ENCODE results near the gene SPSB2. TPM values are rescaled to one million over a fixed set of nuclear protein-coding genes. Genes with fewer than 3 reads are reported as not detected.

SPSB2 gene
- total RNA-seq, 4 donors from 2014 or later, result 4.1 to 6.4 (median 5.7) TPM

DNA sequence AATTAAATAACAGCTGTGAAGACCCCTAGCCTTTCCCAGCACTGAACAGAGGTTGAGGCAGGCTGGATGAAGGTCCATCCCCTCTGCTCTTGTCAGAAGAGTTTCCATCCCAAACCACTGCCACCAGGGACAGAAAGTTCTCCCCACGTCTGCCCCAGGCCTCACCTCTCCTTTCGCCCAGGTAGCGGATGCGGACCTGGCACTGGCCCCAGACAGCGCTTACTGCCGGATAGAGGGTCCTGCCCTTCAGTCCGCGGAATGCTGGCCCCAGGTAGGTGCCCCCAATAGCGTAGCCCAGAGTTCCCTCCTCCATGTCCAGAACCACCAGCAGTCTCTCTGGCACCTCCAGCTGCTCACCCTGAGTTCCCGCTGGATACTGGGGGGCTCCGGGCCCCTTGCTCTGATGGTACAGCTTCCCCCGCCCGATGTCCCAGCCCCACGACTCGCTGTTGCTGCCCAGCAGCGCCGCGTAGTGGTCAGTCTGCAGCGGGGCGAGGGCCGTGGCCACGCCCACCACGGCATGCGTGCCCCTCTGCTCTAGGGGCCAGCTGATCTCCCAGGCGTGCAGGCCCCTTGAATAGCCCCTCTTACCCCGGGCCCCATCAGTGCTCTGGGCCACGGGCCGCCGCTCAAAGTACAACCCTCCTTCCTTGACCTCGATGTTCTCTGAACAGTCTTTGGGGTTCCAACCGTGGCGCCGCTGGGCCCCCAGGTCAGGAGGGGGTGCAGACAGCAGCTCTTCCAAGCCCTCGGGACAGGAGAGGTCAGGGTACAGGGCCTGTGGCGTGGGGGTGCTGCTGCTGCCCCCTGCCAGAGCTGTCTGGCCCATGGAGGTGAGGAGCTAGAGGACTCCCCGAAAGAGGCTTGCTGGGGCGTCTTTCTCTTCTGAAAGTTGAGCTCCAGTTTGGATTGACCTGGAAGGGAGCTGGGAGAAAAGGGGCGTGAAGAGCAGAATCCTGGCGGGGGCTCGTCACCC lies 742 bp downstream of the SPSB2 start:
- TF ChIP-seq, protein P1, sequence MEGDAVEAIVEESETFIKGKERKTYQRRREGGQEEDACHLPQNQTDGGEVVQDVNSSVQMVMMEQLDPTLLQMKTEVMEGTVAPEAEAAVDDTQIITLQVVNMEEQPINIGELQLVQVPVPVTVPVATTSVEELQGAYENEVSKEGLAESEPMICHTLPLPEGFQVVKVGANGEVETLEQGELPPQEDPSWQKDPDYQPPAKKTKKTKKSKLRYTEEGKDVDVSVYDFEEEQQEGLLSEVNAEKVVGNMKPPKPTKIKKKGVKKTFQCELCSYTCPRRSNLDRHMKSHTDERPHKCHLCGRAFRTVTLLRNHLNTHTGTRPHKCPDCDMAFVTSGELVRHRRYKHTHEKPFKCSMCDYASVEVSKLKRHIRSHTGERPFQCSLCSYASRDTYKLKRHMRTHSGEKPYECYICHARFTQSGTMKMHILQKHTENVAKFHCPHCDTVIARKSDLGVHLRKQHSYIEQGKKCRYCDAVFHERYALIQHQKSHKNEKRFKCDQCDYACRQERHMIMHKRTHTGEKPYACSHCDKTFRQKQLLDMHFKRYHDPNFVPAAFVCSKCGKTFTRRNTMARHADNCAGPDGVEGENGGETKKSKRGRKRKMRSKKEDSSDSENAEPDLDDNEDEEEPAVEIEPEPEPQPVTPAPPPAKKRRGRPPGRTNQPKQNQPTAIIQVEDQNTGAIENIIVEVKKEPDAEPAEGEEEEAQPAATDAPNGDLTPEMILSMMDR (IDR thresholded peaks at IDR 0.05; ENCODE audit: low read depth), result no peak

DNA sequence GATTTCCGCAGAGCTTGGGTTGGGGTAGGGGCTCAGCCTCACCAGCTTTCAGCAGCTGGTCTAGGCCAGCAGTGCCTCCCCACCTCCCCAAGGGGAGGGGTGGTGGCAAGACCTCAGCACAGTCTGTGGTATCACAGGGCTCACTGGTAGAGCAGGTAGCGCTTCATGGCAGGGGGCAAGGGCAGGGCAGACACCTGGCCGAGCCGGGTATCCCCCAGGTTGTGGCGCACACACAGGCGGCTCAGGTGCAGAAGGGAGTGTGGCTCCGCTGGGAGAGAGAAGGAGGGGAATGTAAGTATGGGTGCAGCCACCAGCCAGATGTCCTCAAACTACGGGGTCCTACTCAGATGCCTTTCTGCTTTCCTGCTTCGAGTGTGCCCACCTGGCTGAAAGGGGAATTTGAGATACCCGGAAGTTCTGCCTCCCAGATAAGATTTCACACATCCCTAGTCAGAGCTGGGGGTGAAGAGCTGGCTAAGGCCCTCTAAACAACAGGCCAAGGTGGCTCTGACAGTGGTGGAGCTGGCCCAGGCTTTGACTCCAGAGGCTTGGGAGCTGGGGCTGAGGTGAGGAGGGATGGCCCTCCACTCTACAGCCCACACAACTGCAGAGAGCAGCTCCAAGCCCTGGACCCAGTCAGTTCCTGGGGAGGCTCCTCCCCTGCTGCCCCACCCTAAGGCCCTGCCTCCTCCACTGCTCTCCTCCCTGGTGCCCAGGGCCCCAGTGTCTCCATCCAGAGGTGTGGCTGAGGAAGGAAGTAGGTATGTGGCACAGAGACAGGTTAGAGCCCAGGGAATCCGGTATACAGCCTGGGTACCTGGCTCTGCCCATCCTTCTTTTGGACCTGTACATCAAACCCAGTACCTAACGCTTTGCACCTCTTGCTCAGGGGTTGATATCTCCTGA lies 1.8 kb downstream of the SPSB2 start:
- TF ChIP-seq, protein P1 (IDR thresholded peaks at IDR 0.05; ENCODE audit: low read depth), result no peak

DNA sequence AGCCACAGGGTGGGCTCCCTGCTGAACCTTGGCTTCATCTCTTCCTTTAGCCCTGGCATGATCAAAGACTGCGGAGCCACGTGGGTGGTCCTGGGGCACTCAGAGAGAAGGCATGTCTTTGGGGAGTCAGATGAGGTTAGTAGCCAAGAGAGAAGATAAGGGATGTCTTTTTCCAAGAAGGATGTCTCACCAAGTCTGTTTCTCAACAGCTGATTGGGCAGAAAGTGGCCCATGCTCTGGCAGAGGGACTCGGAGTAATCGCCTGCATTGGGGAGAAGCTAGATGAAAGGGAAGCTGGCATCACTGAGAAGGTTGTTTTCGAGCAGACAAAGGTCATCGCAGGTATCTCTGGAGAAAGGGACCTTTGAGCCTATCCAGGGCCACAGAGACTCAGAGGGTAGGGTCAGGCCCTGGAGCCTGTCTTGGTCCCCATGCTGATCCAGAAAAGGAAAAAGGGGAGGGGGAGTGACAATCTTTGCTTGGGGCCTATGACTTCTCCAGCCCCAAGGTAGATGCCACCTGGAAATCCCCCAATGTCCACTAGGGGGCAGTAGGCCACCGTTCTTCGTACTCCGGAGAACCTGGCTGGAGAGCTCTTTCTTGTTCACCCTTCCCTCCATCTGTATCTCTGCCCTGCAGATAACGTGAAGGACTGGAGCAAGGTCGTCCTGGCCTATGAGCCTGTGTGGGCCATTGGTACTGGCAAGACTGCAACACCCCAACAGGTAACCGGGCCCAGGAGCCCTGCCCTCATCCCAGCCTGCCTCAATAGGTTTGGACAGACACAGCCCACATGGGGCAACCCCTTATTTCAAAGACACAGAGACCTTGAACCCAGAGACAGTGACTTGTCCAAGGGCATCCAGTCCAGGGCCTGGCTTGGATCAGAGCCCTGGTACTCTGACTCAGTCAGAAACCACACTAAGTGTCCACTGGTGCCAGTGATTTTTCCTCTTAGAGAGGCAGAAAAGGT lies 3.8 kb downstream of the SPSB2 start:
- TF ChIP-seq, protein P1 (IDR thresholded peaks at IDR 0.05; ENCODE audit: low read depth), result no peak

DNA sequence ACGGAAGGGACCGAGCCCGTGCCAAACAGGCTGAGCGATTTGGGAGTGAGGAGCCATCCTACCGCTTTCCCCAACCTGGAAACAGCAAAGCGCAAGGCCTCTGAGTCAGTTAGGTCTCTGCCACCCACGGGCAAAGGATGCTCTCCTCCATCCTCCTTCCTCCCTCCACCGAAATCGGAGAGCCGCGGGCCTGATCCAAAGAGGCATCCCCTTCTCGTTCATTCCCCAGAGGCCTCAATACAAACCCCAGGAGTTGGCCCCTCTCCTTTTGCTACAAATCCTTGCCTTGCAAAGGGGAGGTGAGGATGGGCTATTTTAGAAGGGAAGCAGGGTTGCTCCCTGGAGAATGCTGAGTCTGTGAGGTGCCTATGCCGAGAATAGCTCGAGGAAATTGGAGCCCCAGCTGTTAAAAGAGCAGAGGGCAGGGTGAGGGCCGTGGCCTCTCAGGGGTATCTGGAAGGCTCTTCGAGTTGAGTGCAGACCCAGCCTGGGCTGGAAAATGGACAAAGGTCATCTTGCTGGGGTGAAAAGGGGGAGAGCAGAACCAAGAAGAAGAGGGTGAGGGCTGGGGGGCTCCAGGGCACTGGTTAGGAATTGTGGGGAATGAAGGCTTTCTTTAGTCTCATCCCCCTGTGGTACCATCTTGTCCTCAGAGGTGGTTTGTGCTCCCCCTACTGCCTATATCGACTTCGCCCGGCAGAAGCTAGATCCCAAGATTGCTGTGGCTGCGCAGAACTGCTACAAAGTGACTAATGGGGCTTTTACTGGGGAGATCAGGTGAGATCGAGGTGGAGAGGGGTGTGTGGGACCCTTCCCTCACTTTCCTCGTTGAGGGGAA lies 4.7 kb downstream of the SPSB2 start:
- TF ChIP-seq, protein P1 (IDR thresholded peaks at IDR 0.05; ENCODE audit: low read depth), result no peak

DNA sequence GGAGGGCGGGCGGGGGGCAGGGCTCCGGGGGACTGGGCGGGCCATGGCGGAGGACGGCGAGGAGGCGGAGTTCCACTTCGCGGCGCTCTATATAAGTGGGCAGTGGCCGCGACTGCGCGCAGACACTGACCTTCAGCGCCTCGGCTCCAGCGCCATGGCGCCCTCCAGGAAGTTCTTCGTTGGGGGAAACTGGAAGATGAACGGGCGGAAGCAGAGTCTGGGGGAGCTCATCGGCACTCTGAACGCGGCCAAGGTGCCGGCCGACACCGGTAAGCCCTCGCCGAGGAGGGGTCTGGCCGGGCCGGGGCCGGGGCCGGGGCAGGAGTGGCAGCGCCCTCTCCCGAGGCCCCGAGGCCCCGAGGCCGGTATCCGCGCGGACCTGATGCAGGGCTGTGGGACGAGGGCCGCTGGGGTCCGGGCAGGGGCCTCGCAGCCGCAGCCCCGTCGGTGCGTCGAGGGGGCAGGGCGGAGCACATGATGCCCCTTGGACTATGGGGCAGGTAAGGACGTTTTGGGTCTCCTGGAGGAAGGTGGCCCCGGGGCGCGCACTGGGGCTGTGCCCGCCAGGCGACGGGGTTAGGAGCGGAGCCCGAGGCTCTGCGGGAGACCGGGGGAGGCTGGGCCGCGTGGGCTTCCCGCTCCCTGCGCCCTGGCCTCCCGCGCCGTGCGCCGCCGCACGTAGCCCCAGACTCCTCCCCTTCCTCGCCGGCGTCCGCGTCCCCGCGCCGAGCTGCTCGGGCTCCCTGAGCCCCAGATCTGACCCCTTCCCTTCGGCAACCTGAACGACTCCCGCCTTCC lies 5.5 kb downstream of the SPSB2 start, which contains the start of gene TPI1:
Gene TPI1 (plus strand): TSS at position 119 of the 798 bp plus-strand sequence. CDS start 36 bp downstream, at position 155.
- TF ChIP-seq, protein P1 (IDR thresholded peaks at IDR 0.05; ENCODE audit: low read depth), result no peak
